HEK293 (cell line): ENCODE measurements around the gene B4GALT5.
A peak's percentile ranks its signal among the peaks of the same experiment; 100 is the strongest.

Experiments
- CTCF ChIA-PET: fragments of 350-600 bp; formaldehyde crosslinking; extraction: SDS; loops from one replicate; lab custom pipeline; 2021; ENCODE audit warnings: antibody characterized with exemption; lab: Yijun Ruan, JAX
- POLR2A ChIA-PET: fragments of 300-600 bp; formaldehyde crosslinking; extraction: SDS; loops from one replicate; lab custom pipeline; 2020; ENCODE audit warnings: antibody characterized with exemption, inconsistent platforms; lab: Yijun Ruan, JAX
- H3K27ac ChIP-seq: fragments of 200-500 bp; sonication (Bioruptor generic); 2 replicates; pipeline ENCODE4 v1.5.1; 2014; ENCODE audit warnings: low read depth, low read length, control low read depth, inconsistent platforms; ENCODE audit errors: extremely low read depth
- H3K36me3 ChIP-seq, 2 experiments: fragments of 200-500 bp in 1 of 2; sonication (Bioruptor generic) in 1 of 2; 1 replicate in 1 of 2; 2 replicates in 1 of 2; pipeline ENCODE4 v1.5.1; 2014 to 2017; ENCODE audit warnings: inconsistent platforms in 2 of 2, low read length in 2 of 2; ENCODE audit not compliant: control insufficient read depth in 2 of 2, insufficient read depth in 1 of 2
- H3K4me1 ChIP-seq: fragments of 200-500 bp; sonication (Bioruptor generic); 2 replicates; pipeline ENCODE4 v1.5.1; 2014; ENCODE audit warnings: mild to moderate bottlenecking, low read length, inconsistent platforms; ENCODE audit not compliant: control insufficient read depth, insufficient read depth
- H3K4me3 ChIP-seq: 2 replicates; pipeline ENCODE4 v1.5.1; 2011; ENCODE audit warnings: low read depth, mild to moderate bottlenecking, control low read depth, low read length, moderate library complexity
- H3K9me3 ChIP-seq: fragments of 200-500 bp; sonication (Bioruptor generic); 2 replicates; pipeline ENCODE4 v1.5.1; 2014; ENCODE audit warnings: low read depth, low read length, inconsistent platforms; ENCODE audit not compliant: control insufficient read depth, insufficient read depth
- FEZF1 ChIP-seq: fragments of 450-650 bp; formaldehyde crosslinking; IDR thresholded peaks from 2 replicates; pipeline ENCODE4 v1.5.1; 2016; ENCODE audit warnings: missing biosample characterization, missing genetic modification characterization
- GLI4 ChIP-seq: fragments of 450-650 bp; formaldehyde crosslinking; IDR thresholded peaks from 2 replicates; pipeline ENCODE4 v1.5.1; 2016; ENCODE audit warnings: missing biosample characterization, missing genetic modification characterization
- GLIS1 ChIP-seq: fragments of 450-650 bp; formaldehyde crosslinking; IDR thresholded peaks from 2 replicates; pipeline ENCODE4 v1.5.1; 2016; ENCODE audit warnings: missing biosample characterization, missing genetic modification characterization
- HOXD13 ChIP-seq: sonication (generic); formaldehyde crosslinking; IDR thresholded peaks from 2 replicates; pipeline ENCODE4 v1.8.0; 2022; ENCODE audit warnings: missing genetic modification reagents, borderline replicate concordance
- IKZF3 ChIP-seq: fragments of 450-650 bp; IDR thresholded peaks from 2 replicates; pipeline ENCODE4 v1.5.0; 2018; ENCODE audit warnings: missing biosample characterization, mild to moderate bottlenecking, missing genetic modification characterization, moderate library complexity
- KLF16 ChIP-seq: fragments of 450-650 bp; formaldehyde crosslinking; IDR thresholded peaks from 2 replicates; pipeline ENCODE4 v1.5.1; 2017; ENCODE audit warnings: missing biosample characterization, missing genetic modification characterization
- KLF7 ChIP-seq: fragments of 450-650 bp; formaldehyde crosslinking; IDR thresholded peaks from 2 replicates; pipeline ENCODE4 v1.5.1; 2016; ENCODE audit warnings: missing biosample characterization, missing genetic modification characterization, borderline replicate concordance
- KLF9 ChIP-seq: fragments of 450-650 bp; formaldehyde crosslinking; IDR thresholded peaks from 2 replicates; pipeline ENCODE4 v1.5.1; 2016; ENCODE audit warnings: missing biosample characterization, missing genetic modification characterization, low read depth
- PRDM1 ChIP-seq: fragments of 450-650 bp; formaldehyde crosslinking; IDR thresholded peaks from 2 replicates; pipeline ENCODE4; 2016; ENCODE audit warnings: missing biosample characterization, missing genetic modification characterization
- ZNF266 ChIP-seq: fragments of 450-650 bp; formaldehyde crosslinking; IDR thresholded peaks from 2 replicates; pipeline ENCODE4 v1.5.1; 2016; ENCODE audit warnings: missing biosample characterization, missing genetic modification characterization, low read depth
- ZNF324 ChIP-seq: fragments of 450-650 bp; formaldehyde crosslinking; IDR thresholded peaks from 2 replicates; pipeline ENCODE4 v1.5.1; 2016; ENCODE audit warnings: missing biosample characterization, missing genetic modification characterization
- ZNF416 ChIP-seq: fragments of 450-650 bp; formaldehyde crosslinking; IDR thresholded peaks from 2 replicates; pipeline ENCODE4 v1.5.1; 2016; ENCODE audit warnings: missing biosample characterization, missing genetic modification characterization
- ZNF600 ChIP-seq: fragments of 450-650 bp; formaldehyde crosslinking; IDR thresholded peaks from 2 replicates; pipeline ENCODE4 v1.5.1; 2016; ENCODE audit warnings: missing biosample characterization, missing genetic modification characterization
- ZNF660 ChIP-seq: fragments of 450-650 bp; IDR thresholded peaks from 2 replicates; pipeline ENCODE4 v1.5.1; 2018; ENCODE audit warnings: missing biosample characterization, mild to moderate bottlenecking, missing genetic modification characterization
- ZNF76 ChIP-seq: fragments of 450-650 bp; formaldehyde crosslinking; IDR thresholded peaks from 2 replicates; pipeline ENCODE4; 2016; ENCODE audit warnings: low read depth, missing biosample characterization, missing genetic modification characterization, borderline replicate concordance
- ZSCAN30 ChIP-seq: fragments of 450-650 bp; IDR thresholded peaks from 2 replicates; pipeline ENCODE4 v1.5.1; 2018; ENCODE audit warnings: missing biosample characterization, mild to moderate bottlenecking, missing genetic modification characterization, moderate library complexity
- TF ChIP-seq, protein P1 (sequence below): fragments of 450-650 bp; formaldehyde crosslinking; IDR thresholded peaks from 2 replicates; pipeline ENCODE4 v1.5.1; 2016; ENCODE audit warnings: missing biosample characterization, missing genetic modification characterization
- TF ChIP-seq, protein P2 (sequence below): fragments of 450-650 bp; formaldehyde crosslinking; IDR thresholded peaks from 2 replicates; pipeline ENCODE4 v1.5.1; 2017; ENCODE audit warnings: missing biosample characterization, missing genetic modification characterization
- TF ChIP-seq, protein P3 (sequence below): fragments of 450-650 bp; formaldehyde crosslinking; IDR thresholded peaks from 2 replicates; pipeline ENCODE4 v1.5.1; 2016; ENCODE audit warnings: missing biosample characterization, missing genetic modification characterization
- TF ChIP-seq, protein P4 (sequence below): fragments of 450-650 bp; formaldehyde crosslinking; IDR thresholded peaks from 2 replicates; pipeline ENCODE4 v1.5.1; 2016; ENCODE audit warnings: missing biosample characterization, missing genetic modification characterization
- TF ChIP-seq, protein P5 (sequence below): fragments of 450-650 bp; formaldehyde crosslinking; optimal IDR thresholded peaks from 2 replicates; pipeline ENCODE3; 2016; ENCODE audit warnings: missing biosample characterization, mild to moderate bottlenecking, missing genetic modification characterization
- TF ChIP-seq, protein P6 (sequence below): fragments of 450-650 bp; formaldehyde crosslinking; IDR thresholded peaks from 2 replicates; pipeline ENCODE4 v1.5.1; 2016; ENCODE audit warnings: missing biosample characterization, missing genetic modification characterization
- TF ChIP-seq, protein P7 (sequence below): fragments of 450-650 bp; formaldehyde crosslinking; IDR thresholded peaks from 2 replicates; pipeline ENCODE4 v1.5.1; 2017; ENCODE audit warnings: missing biosample characterization, missing genetic modification characterization

The B4GALT5 gene

DNA sequence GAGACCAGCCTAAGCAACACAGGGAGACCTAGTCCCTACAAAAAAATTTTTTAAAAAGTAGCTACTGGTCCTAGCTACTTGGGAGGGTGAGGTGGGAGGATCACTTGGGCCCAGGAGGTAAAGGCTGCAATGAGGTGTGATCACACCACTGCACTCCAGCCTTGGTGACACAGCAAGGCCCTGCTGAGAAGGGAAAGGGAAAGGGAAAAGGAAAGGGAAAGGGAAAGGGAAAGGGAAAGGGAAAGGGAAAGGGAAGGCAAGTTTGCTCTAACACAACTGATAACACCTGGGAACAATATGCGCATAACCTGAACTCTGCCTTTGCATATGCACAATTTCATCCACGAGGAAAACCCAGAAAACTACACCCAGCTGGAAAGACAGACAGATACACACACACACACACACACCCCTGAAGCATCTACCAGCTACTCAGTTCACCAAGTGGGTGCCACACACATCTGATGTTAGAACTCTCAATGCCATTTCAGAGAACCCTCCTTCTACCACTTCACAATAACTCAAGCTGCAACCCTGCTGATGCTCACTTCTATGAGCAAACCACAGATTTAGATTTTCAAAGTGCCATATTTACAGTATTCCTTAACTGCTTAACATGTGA, 19.1 kb downstream of the B4GALT5 start:
- ChIA-PET POLR2A (interaction anchor here (1.0 kb wide), 1 partner anchor 199 kb away, joined by 3 read pairs; no protein-coding TSS in a partner anchor), CTCF (interaction anchor here (0.6 to 3.0 kb wide), 2 partner anchors 86 to 152 kb away, joined by 3 to 9 read pairs; no protein-coding TSS in a partner anchor)
- no peak overlapping the region for H3K4me3 ChIP-seq
- H3K36me3 ChIP-seq, result no peaks in the 10 kb centered on the region
- TF ChIP-seq ZNF600, result peak; percentile 70
- peak; percentile 84 for TF ChIP-seq IKZF3 (tag by site-specific recombination)
- peak; percentile 62; the same call in 1 of the 2 replicates for TF ChIP-seq GLIS1 (tag by site-specific recombination)
- no peak for TF ChIP-seq KLF9 (tag by site-specific recombination)
- no peak for TF ChIP-seq ZSCAN30 (tag by site-specific recombination)
- no peak for TF ChIP-seq GLI4 (tag by site-specific recombination)
- no peak for TF ChIP-seq ZNF76 (tag by site-specific recombination)
- TF ChIP-seq, protein P1, sequence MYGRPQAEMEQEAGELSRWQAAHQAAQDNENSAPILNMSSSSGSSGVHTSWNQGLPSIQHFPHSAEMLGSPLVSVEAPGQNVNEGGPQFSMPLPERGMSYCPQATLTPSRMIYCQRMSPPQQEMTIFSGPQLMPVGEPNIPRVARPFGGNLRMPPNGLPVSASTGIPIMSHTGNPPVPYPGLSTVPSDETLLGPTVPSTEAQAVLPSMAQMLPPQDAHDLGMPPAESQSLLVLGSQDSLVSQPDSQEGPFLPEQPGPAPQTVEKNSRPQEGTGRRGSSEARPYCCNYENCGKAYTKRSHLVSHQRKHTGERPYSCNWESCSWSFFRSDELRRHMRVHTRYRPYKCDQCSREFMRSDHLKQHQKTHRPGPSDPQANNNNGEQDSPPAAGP (tag by site-specific recombination), result 0 out of 2 replicates have a peak, but pooled peaks have one; percentile 20
- TF ChIP-seq KLF7 (tag by site-specific recombination), result no peak
- no peak for TF ChIP-seq ZNF660 (tag by site-specific recombination)
- TF ChIP-seq, protein P2, sequence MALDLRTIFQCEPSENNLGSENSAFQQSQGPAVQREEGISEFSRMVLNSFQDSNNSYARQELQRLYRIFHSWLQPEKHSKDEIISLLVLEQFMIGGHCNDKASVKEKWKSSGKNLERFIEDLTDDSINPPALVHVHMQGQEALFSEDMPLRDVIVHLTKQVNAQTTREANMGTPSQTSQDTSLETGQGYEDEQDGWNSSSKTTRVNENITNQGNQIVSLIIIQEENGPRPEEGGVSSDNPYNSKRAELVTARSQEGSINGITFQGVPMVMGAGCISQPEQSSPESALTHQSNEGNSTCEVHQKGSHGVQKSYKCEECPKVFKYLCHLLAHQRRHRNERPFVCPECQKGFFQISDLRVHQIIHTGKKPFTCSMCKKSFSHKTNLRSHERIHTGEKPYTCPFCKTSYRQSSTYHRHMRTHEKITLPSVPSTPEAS, result no peak
- TF ChIP-seq PRDM1 (tag by site-specific recombination), result peak; percentile 100
- TF ChIP-seq ZNF324 (tag by site-specific recombination), result no peak
- TF ChIP-seq ZNF266 (tag by site-specific recombination), result no peak
- peak; percentile 49 for TF ChIP-seq FEZF1 (tag by site-specific recombination)
- no peak for TF ChIP-seq ZNF416 (tag by site-specific recombination)
- TF ChIP-seq HOXD13 (CRISPR knock-in tag), result no peak
- TF ChIP-seq KLF16, result no peak
- TF ChIP-seq, protein P3, sequence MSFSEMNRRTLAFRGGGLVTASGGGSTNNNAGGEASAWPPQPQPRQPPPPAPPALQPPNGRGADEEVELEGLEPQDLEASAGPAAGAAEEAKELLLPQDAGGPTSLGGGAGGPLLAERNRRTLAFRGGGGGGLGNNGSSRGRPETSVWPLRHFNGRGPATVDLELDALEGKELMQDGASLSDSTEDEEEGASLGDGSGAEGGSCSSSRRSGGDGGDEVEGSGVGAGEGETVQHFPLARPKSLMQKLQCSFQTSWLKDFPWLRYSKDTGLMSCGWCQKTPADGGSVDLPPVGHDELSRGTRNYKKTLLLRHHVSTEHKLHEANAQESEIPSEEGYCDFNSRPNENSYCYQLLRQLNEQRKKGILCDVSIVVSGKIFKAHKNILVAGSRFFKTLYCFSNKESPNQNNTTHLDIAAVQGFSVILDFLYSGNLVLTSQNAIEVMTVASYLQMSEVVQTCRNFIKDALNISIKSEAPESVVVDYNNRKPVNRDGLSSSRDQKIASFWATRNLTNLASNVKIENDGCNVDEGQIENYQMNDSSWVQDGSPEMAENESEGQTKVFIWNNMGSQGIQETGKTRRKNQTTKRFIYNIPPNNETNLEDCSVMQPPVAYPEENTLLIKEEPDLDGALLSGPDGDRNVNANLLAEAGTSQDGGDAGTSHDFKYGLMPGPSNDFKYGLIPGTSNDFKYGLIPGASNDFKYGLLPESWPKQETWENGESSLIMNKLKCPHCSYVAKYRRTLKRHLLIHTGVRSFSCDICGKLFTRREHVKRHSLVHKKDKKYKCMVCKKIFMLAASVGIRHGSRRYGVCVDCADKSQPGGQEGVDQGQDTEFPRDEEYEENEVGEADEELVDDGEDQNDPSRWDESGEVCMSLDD (tag by site-specific recombination), result 0 out of 2 replicates have a peak, but pooled peaks have one; percentile 20
- TF ChIP-seq, protein P4, sequence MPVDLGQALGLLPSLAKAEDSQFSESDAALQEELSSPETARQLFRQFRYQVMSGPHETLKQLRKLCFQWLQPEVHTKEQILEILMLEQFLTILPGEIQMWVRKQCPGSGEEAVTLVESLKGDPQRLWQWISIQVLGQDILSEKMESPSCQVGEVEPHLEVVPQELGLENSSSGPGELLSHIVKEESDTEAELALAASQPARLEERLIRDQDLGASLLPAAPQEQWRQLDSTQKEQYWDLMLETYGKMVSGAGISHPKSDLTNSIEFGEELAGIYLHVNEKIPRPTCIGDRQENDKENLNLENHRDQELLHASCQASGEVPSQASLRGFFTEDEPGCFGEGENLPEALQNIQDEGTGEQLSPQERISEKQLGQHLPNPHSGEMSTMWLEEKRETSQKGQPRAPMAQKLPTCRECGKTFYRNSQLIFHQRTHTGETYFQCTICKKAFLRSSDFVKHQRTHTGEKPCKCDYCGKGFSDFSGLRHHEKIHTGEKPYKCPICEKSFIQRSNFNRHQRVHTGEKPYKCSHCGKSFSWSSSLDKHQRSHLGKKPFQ (tag by site-specific recombination), result peak; percentile 81
- TF ChIP-seq, protein P5, sequence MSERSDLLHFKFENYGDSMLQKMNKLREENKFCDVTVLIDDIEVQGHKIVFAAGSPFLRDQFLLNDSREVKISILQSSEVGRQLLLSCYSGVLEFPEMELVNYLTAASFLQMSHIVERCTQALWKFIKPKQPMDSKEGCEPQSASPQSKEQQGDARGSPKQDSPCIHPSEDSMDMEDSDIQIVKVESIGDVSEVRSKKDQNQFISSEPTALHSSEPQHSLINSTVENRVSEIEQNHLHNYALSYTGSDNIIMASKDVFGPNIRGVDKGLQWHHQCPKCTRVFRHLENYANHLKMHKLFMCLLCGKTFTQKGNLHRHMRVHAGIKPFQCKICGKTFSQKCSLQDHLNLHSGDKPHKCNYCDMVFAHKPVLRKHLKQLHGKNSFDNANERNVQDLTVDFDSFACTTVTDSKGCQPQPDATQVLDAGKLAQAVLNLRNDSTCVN (tag by site-specific recombination), result peak; percentile 7
- TF ChIP-seq, protein P6, sequence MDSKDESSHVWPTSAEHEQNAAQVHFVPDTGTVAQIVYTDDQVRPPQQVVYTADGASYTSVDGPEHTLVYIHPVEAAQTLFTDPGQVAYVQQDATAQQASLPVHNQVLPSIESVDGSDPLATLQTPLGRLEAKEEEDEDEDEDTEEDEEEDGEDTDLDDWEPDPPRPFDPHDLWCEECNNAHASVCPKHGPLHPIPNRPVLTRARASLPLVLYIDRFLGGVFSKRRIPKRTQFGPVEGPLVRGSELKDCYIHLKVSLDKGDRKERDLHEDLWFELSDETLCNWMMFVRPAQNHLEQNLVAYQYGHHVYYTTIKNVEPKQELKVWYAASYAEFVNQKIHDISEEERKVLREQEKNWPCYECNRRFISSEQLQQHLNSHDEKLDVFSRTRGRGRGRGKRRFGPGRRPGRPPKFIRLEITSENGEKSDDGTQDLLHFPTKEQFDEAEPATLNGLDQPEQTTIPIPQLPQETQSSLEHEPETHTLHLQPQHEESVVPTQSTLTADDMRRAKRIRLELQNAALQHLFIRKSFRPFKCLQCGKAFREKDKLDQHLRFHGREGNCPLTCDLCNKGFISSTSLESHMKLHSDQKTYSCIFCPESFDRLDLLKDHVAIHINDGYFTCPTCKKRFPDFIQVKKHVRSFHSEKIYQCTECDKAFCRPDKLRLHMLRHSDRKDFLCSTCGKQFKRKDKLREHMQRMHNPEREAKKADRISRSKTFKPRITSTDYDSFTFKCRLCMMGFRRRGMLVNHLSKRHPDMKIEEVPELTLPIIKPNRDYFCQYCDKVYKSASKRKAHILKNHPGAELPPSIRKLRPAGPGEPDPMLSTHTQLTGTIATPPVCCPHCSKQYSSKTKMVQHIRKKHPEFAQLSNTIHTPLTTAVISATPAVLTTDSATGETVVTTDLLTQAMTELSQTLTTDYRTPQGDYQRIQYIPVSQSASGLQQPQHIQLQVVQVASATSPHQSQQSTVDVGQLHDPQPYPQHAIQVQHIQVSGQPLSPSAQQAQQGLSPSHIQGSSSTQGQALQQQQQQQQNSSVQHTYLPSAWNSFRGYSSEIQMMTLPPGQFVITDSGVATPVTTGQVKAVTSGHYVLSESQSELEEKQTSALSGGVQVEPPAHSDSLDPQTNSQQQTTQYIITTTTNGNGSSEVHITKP (tag by site-specific recombination), result peak; percentile 54
- TF ChIP-seq, protein P7, sequence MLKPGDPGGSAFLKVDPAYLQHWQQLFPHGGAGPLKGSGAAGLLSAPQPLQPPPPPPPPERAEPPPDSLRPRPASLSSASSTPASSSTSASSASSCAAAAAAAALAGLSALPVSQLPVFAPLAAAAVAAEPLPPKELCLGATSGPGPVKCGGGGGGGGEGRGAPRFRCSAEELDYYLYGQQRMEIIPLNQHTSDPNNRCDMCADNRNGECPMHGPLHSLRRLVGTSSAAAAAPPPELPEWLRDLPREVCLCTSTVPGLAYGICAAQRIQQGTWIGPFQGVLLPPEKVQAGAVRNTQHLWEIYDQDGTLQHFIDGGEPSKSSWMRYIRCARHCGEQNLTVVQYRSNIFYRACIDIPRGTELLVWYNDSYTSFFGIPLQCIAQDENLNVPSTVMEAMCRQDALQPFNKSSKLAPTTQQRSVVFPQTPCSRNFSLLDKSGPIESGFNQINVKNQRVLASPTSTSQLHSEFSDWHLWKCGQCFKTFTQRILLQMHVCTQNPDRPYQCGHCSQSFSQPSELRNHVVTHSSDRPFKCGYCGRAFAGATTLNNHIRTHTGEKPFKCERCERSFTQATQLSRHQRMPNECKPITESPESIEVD (tag by site-specific recombination), result peak; percentile 46; the same call in 1 of the 2 replicates
- H3K27ac ChIP-seq, result no peak overlapping the region
- no peaks in the 10 kb centered on the region for H3K9me3 ChIP-seq
- H3K4me1 ChIP-seq, result peaks cover 18% of the 10 kb centered on the region
